GM12892 (cell line): Measurements from ENCODE around the gene NF2.
A peak's percentile ranks its signal among the peaks of the same experiment; 100 is the strongest.

ENCODE experiments used
- DNase-seq: peaks from one replicate; pipeline ENCODE4 v3.0.0; 2011; ENCODE audit not compliant: insufficient read length
- FAIRE-seq: peaks from 2 replicates; lab custom pipeline; 2011; peaks lifted over from hg19 to GRCh38; lab: Jason Lieb, UNC
- POLR2A ChIP-seq: IDR thresholded peaks from 2 replicates; pipeline ENCODE4 v1.6.1; 2011; ENCODE audit warnings: low read depth, low read length, control low read depth
- POLR2AphosphoS5 ChIP-seq: IDR thresholded peaks from 2 replicates; pipeline ENCODE4 v1.6.1; 2011; ENCODE audit warnings: low read depth, low read length, control low read depth
- TAF1 ChIP-seq: IDR thresholded peaks from 2 replicates; pipeline ENCODE4 v1.6.1; 2011; ENCODE audit warnings: low read depth, mild to moderate bottlenecking, control low read depth, low read length, borderline replicate concordance

The NF2 gene

DNA sequence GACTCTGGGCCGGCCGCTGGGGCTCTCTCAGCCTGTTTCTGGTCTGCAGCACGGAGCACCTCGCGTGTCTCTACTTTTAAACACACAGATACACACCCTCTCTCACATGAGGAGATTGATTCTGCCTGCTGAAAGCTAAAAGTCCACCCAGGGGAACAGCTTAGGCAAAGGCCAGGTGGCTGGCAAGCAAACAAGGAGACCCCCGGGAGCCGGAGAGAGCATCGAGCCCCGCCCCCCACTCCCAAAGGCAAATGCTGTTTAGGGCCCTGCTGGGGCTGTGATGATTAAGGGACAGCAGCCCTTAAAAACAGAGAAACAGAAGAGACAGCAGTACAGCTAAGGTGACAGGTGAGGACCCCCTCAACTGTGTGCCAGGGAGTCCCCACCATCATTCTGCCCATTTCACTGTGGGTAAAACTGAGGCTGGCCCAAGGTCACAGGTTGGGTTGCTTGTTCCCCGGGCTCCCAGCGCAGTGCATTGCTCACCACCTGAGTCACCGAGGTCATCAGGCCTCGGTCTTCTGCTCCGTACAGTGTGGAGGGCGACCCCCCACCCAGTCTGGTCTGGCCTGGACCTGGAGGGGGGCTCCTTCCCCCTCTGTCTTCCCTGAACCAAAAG, 123.2 kb downstream of the NF2 start:
- no peak for TF ChIP-seq TAF1
- no peak for TF ChIP-seq POLR2A
- TF ChIP-seq POLR2AphosphoS5: no peak
- FAIRE-seq: no peak
- DNase-seq: no peak

DNA sequence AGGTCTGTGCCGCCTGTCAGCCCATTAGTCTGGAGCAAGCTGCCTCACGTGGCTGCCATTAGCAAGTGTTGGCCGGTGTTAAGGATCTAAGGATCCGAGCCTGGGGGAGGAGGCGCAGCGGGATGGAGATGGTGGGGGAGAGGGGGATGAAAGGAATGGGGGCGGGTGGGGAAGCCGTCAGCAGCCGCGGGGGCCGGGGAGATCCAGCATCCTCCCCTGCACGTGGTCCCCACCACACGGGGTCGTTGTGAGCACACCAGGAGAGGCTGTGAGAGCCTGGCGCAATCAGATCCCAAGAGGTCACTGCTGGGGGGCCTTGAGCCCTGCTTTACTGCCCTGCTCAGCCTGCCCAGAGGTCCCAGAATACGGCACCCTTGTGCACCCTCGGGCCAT, 123.7 kb downstream of the NF2 start:
- FAIRE-seq (no peak), DNase-seq (peak; percentile 62)
- TF ChIP-seq POLR2A: no peak
- no peak for TF ChIP-seq POLR2AphosphoS5
- no peak for TF ChIP-seq TAF1

DNA sequence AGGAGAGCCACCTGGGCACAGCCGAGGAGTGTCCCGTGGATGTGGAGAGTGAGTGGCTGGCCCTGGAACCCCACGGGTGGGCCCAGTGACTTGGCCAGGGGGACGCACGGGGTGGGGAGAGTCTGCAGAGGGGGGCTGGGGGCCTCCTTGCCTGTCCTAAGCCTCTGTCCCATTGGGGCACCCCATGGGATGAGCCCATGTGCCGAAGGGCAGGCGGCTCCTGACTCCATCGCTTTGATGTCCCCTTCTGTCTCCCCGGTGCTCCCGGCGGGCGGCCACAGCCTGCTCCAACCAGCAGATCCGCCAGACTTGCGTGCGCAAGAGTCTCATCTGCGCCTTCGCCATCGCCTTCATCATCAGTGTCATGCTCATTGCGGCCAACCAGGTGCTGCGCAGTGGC, 125.7 kb downstream of the NF2 start:
- TF ChIP-seq POLR2A: no peak
- DNase-seq: no peak
- FAIRE-seq: no peak

DNA sequence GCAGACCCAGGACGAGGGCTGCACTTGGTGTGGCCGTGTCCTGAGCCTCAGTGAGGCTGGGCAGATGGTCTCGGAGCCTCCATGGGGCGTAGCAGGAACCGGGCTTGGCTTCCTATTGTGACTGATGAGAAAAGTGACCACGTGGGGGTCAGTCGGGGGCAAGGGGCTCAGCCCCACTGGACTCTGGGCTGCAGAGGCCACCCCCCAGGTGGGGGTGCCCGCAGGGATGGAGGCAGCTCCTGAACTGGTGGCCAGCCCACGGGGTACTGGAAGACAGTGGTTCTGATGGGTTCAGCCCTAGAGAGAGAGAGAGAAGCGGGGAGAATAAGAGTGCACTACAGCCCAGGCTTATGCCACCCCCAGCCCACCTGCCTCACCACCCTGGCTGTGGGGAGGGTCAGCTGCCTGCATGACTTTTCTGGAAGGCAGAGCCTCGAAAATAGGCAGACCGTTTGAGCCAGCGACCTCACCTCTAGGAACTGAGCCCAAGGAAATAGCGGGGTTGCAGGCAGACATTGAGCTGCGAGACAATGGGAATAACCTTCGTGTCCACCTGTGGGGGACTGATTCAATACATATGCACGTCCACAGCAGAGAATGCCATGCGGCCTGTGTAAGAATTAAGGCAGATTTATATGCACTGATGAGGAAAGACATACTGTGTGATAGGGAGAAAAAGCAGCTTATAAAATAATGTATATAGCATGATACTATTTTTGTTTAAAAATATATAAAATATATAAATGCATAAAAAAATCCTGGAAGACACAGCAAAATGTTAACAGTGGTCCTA, 127.8 kb downstream of the NF2 start:
- no peak for FAIRE-seq
- TF ChIP-seq TAF1 (no peak), POLR2AphosphoS5 (no peak), POLR2A (no peak)
- no peak for DNase-seq

DNA sequence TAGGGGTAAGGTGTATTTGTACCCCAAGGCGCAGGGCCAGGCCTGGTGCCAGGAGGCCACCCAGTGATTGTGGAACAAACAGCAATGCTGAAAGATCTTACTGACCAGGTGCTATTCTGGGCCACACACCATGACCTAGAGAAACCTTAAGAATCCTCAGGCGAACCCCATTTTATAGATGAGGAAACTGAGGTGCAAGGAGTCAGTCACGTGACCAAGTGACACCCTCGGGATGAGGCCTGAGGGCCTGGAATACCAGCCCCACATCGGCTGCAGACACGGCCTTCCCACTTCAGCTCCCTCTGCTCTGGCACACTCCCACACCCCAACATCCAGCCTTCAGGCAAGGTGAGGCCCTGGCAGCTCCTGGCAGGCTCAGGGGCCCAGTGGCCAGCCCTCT, 129.4 kb downstream of the NF2 start:
- TF ChIP-seq POLR2AphosphoS5 (no peak), TAF1 (no peak)
- no peak for DNase-seq
- no peak for FAIRE-seq

DNA sequence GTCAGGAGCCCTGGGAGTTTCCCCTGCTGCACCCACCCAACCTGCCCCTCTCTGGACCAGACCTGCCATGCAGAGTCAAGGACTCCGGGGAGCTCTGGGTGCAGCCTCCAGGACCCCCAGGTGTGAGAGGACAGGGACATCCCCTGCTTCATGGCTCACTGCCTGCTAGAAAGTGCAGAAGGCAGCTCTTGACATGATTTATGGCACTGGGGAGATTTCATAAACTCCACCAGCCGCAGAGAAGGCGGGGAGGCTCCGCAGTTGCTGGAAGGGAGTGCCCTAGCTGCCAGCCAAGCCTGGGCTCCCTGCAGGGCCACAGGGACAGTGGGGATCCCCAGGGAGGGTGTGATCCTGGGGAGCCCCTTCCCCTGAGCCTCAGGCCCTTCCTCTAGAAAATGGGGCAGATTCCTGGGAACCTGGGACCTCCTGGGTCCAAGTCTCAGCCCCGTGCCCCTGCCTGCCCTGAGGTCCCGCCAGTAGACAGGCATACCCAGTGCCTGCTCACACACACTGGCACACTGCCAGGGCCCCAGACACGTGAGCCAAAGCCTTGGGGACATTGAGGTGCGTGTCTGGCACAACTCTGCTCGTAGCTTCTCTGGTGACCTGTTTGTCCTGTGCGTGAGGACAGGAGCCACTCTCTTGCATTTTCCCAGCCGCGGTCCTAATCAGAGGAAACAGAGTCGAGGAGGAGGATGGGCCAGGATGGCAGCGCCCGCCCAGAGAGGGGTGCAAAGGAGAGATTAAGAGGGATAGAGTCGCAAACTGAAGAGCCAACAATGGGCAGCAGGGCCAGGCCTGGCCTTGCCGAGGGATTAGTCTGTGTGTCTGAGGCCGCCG, 130.1 kb downstream of the NF2 start:
- TF ChIP-seq POLR2A (no peak), TAF1 (no peak), POLR2AphosphoS5 (no peak)
- FAIRE-seq: peak; percentile 71
- no peak for DNase-seq

DNA sequence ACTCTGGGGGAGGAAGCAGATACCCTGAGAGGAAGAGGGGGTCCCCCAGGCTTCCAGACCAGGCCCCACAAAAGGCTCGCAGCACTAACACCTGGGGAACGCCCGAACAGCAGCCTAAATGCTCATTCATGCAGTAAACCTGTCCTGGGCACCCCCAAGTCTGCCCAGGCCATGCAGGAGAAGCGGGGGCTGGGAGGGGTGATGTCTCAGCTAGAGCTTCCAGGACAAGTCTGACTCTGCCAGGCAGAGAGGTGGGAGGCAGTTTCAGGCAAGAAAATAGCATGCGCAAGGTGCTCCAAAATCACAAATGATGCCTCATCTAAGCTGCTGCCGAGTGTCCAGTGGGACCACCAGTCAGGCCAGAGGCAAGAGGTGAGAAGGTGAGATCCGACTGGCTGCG, 131.0 kb downstream of the NF2 start:
- TF ChIP-seq POLR2AphosphoS5 (no peak), POLR2A (no peak), TAF1 (no peak)
- DNase-seq (no peak), FAIRE-seq (no peak)

DNA sequence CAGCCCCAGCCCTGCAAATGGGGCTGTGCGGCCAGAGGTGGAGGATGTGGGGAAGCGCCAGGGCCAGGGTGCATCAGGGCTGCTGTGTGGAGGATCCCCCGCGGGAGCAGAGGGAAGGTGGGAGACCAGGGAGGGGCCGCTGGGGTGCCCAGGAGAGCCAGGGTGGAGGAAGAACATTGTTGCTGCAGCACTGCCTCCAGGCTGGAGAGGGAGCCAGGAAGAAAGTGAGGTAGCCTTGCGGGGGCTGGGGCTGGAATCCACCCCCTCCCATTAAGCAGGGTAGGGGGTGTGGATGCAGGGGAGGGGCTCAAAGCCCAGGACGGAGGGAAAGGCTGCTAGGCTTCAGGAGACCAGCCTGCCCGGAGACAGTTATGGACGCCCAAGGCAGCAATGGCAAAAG, 131.4 kb downstream of the NF2 start:
- TF ChIP-seq POLR2A: no peak
- TF ChIP-seq TAF1: no peak
- TF ChIP-seq POLR2AphosphoS5: no peak
- FAIRE-seq (no peak), DNase-seq (no peak)

DNA sequence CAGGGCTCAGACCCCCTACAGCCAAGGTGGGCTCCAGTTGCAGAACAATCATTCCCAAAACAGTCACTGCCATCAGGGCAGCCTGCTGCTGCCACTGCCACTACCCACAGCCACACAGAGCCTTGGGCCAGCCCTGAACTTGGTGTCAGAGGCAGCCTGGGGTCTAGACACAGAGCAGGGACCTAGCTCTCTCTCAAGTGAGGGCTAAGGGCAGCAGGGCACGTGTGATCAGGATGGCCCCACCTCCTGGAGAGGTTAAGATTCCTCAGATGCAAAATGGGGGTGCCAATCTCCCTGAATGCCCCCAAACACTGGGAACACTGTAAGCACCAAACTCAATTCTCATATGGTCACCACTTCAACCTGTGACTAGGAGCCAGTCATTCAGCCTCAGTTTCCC, 132.0 kb downstream of the NF2 start:
- DNase-seq (no peak), FAIRE-seq (no peak)
- no peak for TF ChIP-seq POLR2AphosphoS5
- no peak for TF ChIP-seq TAF1
- no peak for TF ChIP-seq POLR2A

DNA sequence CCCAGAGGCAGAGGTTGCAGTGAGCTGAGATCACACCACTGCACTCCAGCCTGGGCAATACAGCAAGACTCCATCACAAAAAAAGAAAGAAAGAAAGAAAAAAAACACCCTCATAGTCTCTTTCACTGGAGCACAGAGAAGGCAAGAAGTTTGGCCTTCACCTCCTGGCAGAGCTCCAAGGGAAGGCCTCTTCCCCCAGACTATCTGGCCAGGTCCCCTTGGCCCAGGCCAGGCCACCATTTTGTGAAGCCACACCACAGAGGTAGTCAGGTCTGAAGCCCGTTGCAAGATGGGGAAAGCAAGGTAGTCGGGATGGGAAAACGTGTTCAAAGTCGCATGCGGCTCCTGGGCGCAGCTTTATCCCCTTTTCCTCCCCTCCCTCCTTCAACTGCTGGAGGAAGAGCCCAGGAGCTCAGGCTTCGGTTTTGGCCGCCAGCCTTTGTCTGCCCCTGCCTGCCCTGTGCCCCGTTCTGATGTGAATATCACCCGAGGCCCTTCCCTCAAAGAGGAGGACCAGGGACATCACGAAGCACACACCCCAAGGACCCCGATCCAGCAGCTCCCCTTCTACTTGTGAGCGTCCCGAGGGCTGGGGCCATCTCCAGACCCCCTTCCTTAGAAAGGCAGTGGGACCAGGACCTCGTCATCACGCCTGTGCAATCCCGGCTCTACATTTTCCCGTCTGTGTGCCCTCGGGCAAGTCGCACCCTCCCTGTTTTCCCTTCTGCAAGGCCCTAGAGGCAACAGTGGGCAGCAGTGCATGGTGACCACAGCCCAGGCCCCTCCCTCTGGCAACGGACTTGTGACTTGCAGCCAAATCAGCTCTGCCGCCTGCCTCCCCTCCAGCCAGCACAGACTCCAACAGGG, 134.1 kb downstream of the NF2 start:
- no peak for DNase-seq
- TF ChIP-seq POLR2AphosphoS5: no peak
- no peak for TF ChIP-seq TAF1
- TF ChIP-seq POLR2A: no peak
- no peak for FAIRE-seq
